A549 (cell line): ENCODE data around the gene FADS3.

Experiments
- CBX2 ChIP-seq: fragments of 200-600 bp; sonication (generic); IDR thresholded peaks from 2 replicates; pipeline ENCODE4 v1.6.1; 2016; ENCODE audit warnings: low read depth, mild to moderate bottlenecking, borderline replicate concordance
- CTCF ChIP-seq: fragments of >200 bp; sonication (Bioruptor Twin); formaldehyde crosslinking; IDR thresholded peaks from 3 replicates; pipeline ENCODE4 v1.5.1; 2016
- JUN ChIP-seq, 2 experiments: fragments of >200 bp; sonication (Bioruptor Twin); formaldehyde crosslinking; IDR thresholded peaks; 2 replicates in 1 of 2; 3 replicates in 1 of 2; pipeline ENCODE4 v1.6.1; 2016 to 2017
- MAZ ChIP-seq: fragments of 150-350 bp; IDR thresholded peaks from 2 replicates; pipeline ENCODE4 v1.6.1; 2014; ENCODE audit warnings: antibody characterized with exemption, low read depth, low read length, borderline replicate concordance
- NFE2L2 ChIP-seq: fragments of 150-350 bp; conservative IDR thresholded peaks from 2 replicates; pipeline ENCODE4 v1.6.1; 2014; ENCODE audit warnings: low read length
- NR3C1 ChIP-seq: fragments of >200 bp; sonication (Bioruptor Twin); formaldehyde crosslinking; IDR thresholded peaks from 3 replicates; pipeline ENCODE4 v1.6.1; 2017
- POLR2A ChIP-seq: IDR thresholded peaks from 2 replicates; pipeline ENCODE4 v1.6.1; 2012; ENCODE audit warnings: mild to moderate bottlenecking, low read length
- RFX5 ChIP-seq: fragments of 450-650 bp; IDR thresholded peaks from 2 replicates; pipeline ENCODE4 v1.7.1; 2014; ENCODE audit warnings: antibody characterized with exemption, mild to moderate bottlenecking, moderate library complexity
- SMC3 ChIP-seq: fragments of >200 bp; sonication (Bioruptor Twin); formaldehyde crosslinking; IDR thresholded peaks from 3 replicates; pipeline ENCODE4 v1.6.1; 2018; ENCODE audit warnings: inconsistent platforms
- SREBF2 ChIP-seq: fragments of 450-650 bp; IDR thresholded peaks from 2 replicates; pipeline ENCODE4 v1.6.1; 2014; ENCODE audit warnings: mild to moderate bottlenecking, moderate library complexity
- TP53 ChIP-seq: fragments of 250-450 bp; sonication (Bioruptor Pico); IDR thresholded peaks from 2 replicates; pipeline ENCODE4 v1.5.0; 2021; ENCODE audit warnings: mild to moderate bottlenecking, moderate library complexity

GRCh38 chr11:61832207-61832606 lies 59.1 kb downstream of the FADS3 start:
- no peak for TF ChIP-seq NR3C1
- no peak for TF ChIP-seq POLR2A
- no peak for TF ChIP-seq CTCF
- TF ChIP-seq RFX5, result no peak
- no peak for TF ChIP-seq SREBF2
- TF ChIP-seq SMC3, result no peak
- TF ChIP-seq CBX2, result no peak
- no peak for TF ChIP-seq MAZ
- TF ChIP-seq NFE2L2, result no peak
- no peak for TF ChIP-seq TP53 (CRISPR knock-in tag)
- no peak for TF ChIP-seq JUN (IDR thresholded peaks at IDR 0.05)
